ENCODE results near the gene GPX2.
A peak's percentile ranks its signal among the peaks of the same experiment; 100 is the strongest.

The GPX2 gene

GRCh38 chr14:64912261-64912660, 30.3 kb downstream of the GPX2 start:
- no peak for DNase-seq (ENCODE audit: low spot score)

DNA sequence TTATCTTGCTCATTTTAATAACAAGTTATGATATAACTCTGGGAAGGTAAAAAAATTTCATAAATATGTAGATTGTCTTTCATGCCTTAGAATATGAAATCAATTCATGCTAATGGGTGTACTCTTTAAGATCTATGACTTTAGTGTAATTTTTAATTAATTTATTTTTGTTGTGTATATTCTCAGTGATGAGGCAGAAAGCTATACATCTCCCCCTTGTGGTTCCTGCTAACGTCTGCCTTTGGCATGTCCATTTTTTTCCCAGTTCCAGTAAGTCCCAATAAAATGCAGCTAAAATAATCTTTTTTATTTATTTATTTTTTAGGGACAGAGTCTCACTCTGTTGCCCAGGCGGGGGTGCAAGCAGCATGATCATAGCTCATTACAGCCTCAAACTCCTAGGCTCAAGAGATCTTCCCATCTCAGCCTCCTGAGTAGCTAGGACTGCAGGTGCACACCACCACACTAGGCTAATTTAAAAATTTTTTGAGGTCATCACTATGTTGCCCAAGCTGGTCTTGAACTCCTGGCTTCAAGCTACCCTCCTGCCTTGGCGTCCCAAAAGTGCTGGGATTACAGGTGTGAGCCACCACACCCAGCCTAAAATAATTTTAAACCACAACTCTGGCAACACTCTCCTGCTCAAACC, 31.6 kb downstream of the GPX2 start:
- peak; percentile 22 for DNase-seq (ENCODE audit: low spot score)

- no peak for DNase-seq (ENCODE audit: low spot score)
These were observed 36.5 kb downstream of the GPX2 start for GRCh38 chr14:64906022-64906421.

GRCh38 chr14:64899958-64900357, 42.6 kb downstream of the GPX2 start:
- no peak for DNase-seq (ENCODE audit: low spot score)

- peak; percentile 41 for DNase-seq (ENCODE audit: low spot score)
These were observed 50.6 kb downstream of the GPX2 start for GRCh38 chr14:64891839-64892375.

DNA sequence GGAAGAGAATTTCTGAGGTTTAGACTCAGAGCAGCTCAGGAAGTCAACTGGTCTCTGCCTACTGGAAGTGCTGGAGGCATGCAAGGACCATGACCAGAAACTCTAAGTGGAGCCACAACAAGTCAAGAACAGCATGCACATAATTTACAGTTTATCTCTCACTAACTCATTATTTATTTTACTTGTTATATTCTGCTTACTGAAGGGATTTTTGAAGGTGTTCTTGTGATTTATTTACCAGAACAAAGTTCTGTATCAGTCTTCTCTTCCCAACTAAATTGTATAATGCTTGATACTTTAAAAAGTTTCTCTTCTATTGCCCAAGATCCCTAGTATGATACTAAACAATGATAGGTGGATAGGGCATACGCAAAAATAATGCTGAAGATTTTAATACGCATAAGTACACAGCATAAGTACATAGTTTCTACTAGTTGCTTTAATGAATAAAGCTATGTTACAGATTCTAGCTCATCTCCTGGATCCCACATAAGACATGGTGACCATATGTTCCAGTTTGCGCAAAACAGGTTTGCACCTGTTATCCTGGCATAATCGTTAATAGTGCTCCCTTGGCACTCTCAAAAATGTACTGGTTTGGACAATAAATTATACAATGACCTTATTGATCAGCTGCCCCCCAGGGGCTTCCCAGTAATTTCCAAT, 51.2 kb downstream of the GPX2 start:
- no peak for DNase-seq (ENCODE audit: low spot score)

DNA sequence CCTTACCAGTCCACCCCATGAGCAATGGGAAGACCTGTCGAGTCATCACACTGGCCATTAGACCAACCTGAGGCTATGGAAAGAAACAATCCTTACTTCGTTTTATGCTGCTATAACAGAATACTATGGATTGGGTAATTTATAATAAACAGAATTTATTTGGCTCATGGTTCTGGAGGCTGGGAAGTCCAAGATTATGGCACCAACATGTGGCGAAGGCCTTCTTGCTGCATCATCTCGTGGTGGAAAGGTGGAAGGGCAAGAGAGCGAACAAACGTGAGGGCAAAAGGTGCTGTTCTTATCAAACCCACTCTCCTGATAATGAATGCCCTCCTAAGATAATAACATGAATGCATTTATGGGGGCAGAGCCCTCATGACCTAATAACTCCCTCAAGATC, 53.2 kb downstream of the GPX2 start:
- no peak for DNase-seq (ENCODE audit: low spot score)

Measured in hepatic stellate cell (primary cell).